22Rv1 (cell line): ENCODE results near the gene OPRM1.

Source experiments
- ZFX ChIP-seq: fragments of 450-650 bp; IDR thresholded peaks from 2 replicates; pipeline ENCODE4 v1.6.1; 2017; ENCODE audit warnings: antibody characterized with exemption, borderline replicate concordance
- TF ChIP-seq, protein P1 (sequence below): fragments of 450-650 bp; IDR thresholded peaks from 2 replicates; pipeline ENCODE4 v1.5.1; 2017; ENCODE audit warnings: mild to moderate bottlenecking

DNA sequence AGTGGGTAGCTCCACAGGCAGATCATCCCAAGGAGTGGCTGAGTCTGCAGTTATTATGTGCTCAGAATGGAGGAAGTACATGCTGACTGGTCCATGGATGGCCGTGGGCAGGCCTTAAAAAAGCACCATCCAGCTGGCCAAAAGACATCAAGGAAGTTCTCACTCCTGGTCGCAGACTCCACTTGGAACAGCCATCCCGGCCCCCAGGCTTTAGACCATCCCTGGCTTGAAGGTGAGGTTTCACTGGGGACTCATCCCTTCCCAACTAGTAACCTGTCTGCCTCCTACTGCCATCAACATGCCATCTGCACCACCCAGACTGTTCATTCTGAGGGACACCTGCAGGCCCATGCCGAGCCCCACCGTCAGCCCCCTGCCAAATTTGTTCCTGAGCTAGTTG lies 36.1 kb upstream of the OPRM1 start:
- TF ChIP-seq, protein P1, sequence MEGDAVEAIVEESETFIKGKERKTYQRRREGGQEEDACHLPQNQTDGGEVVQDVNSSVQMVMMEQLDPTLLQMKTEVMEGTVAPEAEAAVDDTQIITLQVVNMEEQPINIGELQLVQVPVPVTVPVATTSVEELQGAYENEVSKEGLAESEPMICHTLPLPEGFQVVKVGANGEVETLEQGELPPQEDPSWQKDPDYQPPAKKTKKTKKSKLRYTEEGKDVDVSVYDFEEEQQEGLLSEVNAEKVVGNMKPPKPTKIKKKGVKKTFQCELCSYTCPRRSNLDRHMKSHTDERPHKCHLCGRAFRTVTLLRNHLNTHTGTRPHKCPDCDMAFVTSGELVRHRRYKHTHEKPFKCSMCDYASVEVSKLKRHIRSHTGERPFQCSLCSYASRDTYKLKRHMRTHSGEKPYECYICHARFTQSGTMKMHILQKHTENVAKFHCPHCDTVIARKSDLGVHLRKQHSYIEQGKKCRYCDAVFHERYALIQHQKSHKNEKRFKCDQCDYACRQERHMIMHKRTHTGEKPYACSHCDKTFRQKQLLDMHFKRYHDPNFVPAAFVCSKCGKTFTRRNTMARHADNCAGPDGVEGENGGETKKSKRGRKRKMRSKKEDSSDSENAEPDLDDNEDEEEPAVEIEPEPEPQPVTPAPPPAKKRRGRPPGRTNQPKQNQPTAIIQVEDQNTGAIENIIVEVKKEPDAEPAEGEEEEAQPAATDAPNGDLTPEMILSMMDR: no peak
- TF ChIP-seq ZFX: no peak
